Activated T-helper 2 cell treated with anti-CD3 and anti-CD28 coated beads, Interferon-gamma antibody, Interleukin-2, Interleukin-4, amounts not matched to agents 10 μg/mL and 5 μg/mL and 100 μg/mL, durations not matched to agents 14 hours and 24 hours and 36 hours (primary cell): ENCODE results near the gene NLK. TPM values are rescaled to one million over a fixed set of nuclear protein-coding genes. Genes with fewer than 3 reads are reported as not detected.
"Not testable (repeated sequence)": the region's sequence is repeated elsewhere in the genome, so short reads cannot be mapped to it uniquely, and the experiment has no call there.

Experiments
- DNase-seq: peaks from one replicate; pipeline ENCODE4 v3.0.0; 2021; ENCODE audit warnings: low spot score
- H3K27ac Mint-ChIP-seq: one replicate; pipeline ENCODE4 v1.8.0; 2021; ENCODE audit warnings: mixed read lengths
- H3K27me3 Mint-ChIP-seq: one replicate; pipeline ENCODE4 v1.8.0; 2021; ENCODE audit warnings: low read depth, mixed read lengths
- H3K36me3 Mint-ChIP-seq: one replicate; pipeline ENCODE4 v1.8.0; 2021; ENCODE audit warnings: low read depth, mixed read lengths
- H3K4me1 Mint-ChIP-seq: one replicate; pipeline ENCODE4 v1.8.0; 2021; ENCODE audit warnings: low read depth, mixed read lengths
- H3K4me3 Mint-ChIP-seq: one replicate; pipeline ENCODE4 v1.8.0; 2021; ENCODE audit warnings: low read depth, mild to moderate bottlenecking, moderate library complexity, mixed read lengths
- H3K9me3 Mint-ChIP-seq: one replicate; pipeline ENCODE4 v1.8.0; 2021; ENCODE audit warnings: mixed read lengths
- intact Hi-C: fragments of 100-400 bp; cut with micrococcal nuclease; formaldehyde crosslinking; loops from one replicate; pipeline ENCODE4 v1.15.1; 2023
- total RNA-seq: library from RNA; stranded (reverse); gene quantifications from 2 replicates; pipeline ENCODE4 v1.2.3, GENCODE V29; 2022

The NLK gene
- total RNA-seq, 1 donor from 2014 or later: 11.3 TPM

GRCh38 chr17:28081467-28081866 is 39.0 kb downstream of the NLK start:
- DNase-seq: no peak
- Mint-ChIP-seq H3K4me3 (no peak overlapping the region), H3K4me1 (peaks cover 14% of the 10 kb centered on the region), H3K27me3 (no peaks in the 10 kb centered on the region), H3K27ac (no peak overlapping the region), H3K9me3 (no peaks in the 10 kb centered on the region), H3K36me3 (peaks cover 3% of the 10 kb centered on the region)
- intact Hi-C loops: no loop called here

GRCh38 chr17:28085766-28086165 is 43.3 kb downstream of the NLK start:
- DNase-seq: no peak
- peaks cover 6% of the 10 kb centered on the region for H3K4me1 Mint-ChIP-seq
- H3K4me3 Mint-ChIP-seq: no peak overlapping the region
- intact Hi-C loops: no loop called here
- H3K27me3 Mint-ChIP-seq: no peaks in the 10 kb centered on the region
- no peaks in the 10 kb centered on the region for H3K9me3 Mint-ChIP-seq
- no peak overlapping the region for H3K27ac Mint-ChIP-seq
- H3K36me3 Mint-ChIP-seq: no peaks in the 10 kb centered on the region

- H3K4me1 Mint-ChIP-seq: peaks cover 6% of the 10 kb centered on the region
- no peaks in the 10 kb centered on the region for H3K27me3 Mint-ChIP-seq
- intact Hi-C loops: no loop called here
- H3K9me3 Mint-ChIP-seq: no peaks in the 10 kb centered on the region
- no peaks in the 10 kb centered on the region for H3K36me3 Mint-ChIP-seq
- no peak overlapping the region for H3K27ac Mint-ChIP-seq
- no peak overlapping the region for H3K4me3 Mint-ChIP-seq
- no peak for DNase-seq
Observed at GRCh38 chr17:28086519-28086918, 44.0 kb downstream of the NLK start.

- H3K4me3 Mint-ChIP-seq: no peak overlapping the region
- intact Hi-C loops: no loop called here
- H3K9me3 Mint-ChIP-seq: no peaks in the 10 kb centered on the region
- no peaks in the 10 kb centered on the region for H3K27me3 Mint-ChIP-seq
- no peak overlapping the region for H3K27ac Mint-ChIP-seq
- no peak for DNase-seq
- H3K36me3 Mint-ChIP-seq: no peaks in the 10 kb centered on the region
- peaks cover 6% of the 10 kb centered on the region for H3K4me1 Mint-ChIP-seq
Observed at GRCh38 chr17:28087743-28088142, 45.3 kb downstream of the NLK start.

- Mint-ChIP-seq H3K27ac (no peak overlapping the region), H3K36me3 (no peaks in the 10 kb centered on the region), H3K4me3 (no peak overlapping the region), H3K27me3 (no peaks in the 10 kb centered on the region), H3K4me1 (peaks cover 6% of the 10 kb centered on the region), H3K9me3 (no peaks in the 10 kb centered on the region)
- no peak for DNase-seq
- intact Hi-C loops: no loop called here
Observed at GRCh38 chr17:28090551-28090950, 48.1 kb downstream of the NLK start.

GRCh38 chr17:28092088-28092487 is 49.6 kb downstream of the NLK start:
- H3K4me3 Mint-ChIP-seq: no peak overlapping the region
- H3K27ac Mint-ChIP-seq: no peak overlapping the region
- no peaks in the 10 kb centered on the region for H3K9me3 Mint-ChIP-seq
- no peak for DNase-seq
- intact Hi-C loops: no loop called here
- no peaks in the 10 kb centered on the region for H3K36me3 Mint-ChIP-seq
- peaks cover 2% of the 10 kb centered on the region for H3K27me3 Mint-ChIP-seq
- H3K4me1 Mint-ChIP-seq: peaks cover 6% of the 10 kb centered on the region

GRCh38 chr17:28093999-28094716 is 51.7 kb downstream of the NLK start:
- Mint-ChIP-seq H3K27ac (no peak overlapping the region), H3K27me3 (peaks cover 2% of the 10 kb centered on the region), H3K36me3 (no peaks in the 10 kb centered on the region), H3K4me3 (no peak overlapping the region), H3K4me1 (peaks cover 6% of the 10 kb centered on the region), H3K9me3 (no peaks in the 10 kb centered on the region)
- DNase-seq: no peak
- intact Hi-C loops: no loop called here

DNA sequence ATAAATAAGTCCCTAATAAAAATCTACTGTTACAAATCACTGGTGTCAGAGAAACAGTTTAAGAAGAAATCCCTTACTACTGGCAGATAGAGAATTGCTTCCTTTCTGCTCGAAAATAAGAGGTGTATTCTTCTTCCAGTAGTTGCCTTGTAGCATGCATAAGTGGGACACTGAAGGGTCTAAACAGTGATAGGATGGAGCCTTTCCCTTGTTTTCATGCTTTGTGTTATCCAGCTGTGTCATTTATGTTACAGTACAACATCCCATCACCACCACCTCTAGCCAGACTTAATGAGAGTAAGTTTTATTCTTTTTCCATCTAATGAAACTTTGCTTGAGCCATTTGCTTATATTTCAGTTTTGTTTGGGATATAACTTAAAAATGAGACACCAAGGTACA is 54.3 kb downstream of the NLK start:
- no peak for DNase-seq

DNA sequence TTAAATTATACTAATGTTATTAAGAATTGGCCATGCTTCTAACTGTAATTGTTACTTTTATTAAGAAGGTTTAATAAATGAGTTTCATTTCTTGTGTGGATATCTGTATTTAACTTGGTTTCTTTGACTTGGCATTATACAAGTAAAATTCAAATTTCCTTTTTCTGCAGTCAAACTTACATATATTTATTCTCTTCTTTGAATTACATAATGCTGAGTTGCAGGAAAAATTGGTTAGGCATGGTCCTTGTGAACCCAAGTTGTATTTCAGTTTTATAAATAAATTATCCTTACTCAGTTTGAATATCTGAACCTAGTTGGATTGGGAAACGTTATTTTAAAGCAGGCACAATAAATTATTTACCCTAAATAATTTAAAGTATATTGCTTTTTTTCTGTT is 54.8 kb downstream of the NLK start:
- no peaks in the 10 kb centered on the region for H3K4me1 Mint-ChIP-seq
- no peaks in the 10 kb centered on the region for H3K36me3 Mint-ChIP-seq
- no peak overlapping the region for H3K27ac Mint-ChIP-seq
- H3K9me3 Mint-ChIP-seq: no peaks in the 10 kb centered on the region
- no peak for DNase-seq
- intact Hi-C loops: no loop called here
- H3K27me3 Mint-ChIP-seq: peaks cover 2% of the 10 kb centered on the region
- no peak overlapping the region for H3K4me3 Mint-ChIP-seq

More for the DNA sequence above, 54.3 kb downstream of the NLK start:
- Mint-ChIP-seq H3K4me3 (no peak overlapping the region), H3K27me3 (peaks cover 2% of the 10 kb centered on the region), H3K9me3 (no peaks in the 10 kb centered on the region), H3K36me3 (no peaks in the 10 kb centered on the region), H3K27ac (no peak overlapping the region), H3K4me1 (no peaks in the 10 kb centered on the region)
- intact Hi-C loops: no loop called here

DNA sequence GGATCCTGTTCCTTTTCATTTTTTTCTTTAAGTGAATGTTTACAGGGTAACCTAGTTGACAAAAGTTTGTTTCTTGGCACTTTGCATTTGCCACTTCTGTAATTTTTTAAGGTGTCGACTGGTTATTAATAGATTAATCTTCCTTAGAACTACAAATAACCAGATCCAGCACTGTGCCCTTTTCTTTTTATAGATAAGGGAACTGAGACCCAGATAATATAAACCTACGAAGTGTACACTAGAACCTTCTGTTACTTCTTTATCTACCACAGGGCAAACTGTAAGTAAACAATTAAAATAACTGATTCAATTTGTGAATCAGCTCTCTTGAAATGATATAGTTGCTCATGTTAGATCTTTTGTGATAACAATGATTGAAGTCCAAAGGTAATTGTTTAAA is 55.4 kb downstream of the NLK start:
- Mint-ChIP-seq H3K4me1 (no peaks in the 10 kb centered on the region), H3K27ac (no peak overlapping the region), H3K4me3 (no peak overlapping the region), H3K9me3 (no peaks in the 10 kb centered on the region), H3K27me3 (peaks cover 2% of the 10 kb centered on the region), H3K36me3 (no peaks in the 10 kb centered on the region)
- intact Hi-C loops: no loop called here
- no peak for DNase-seq

DNA sequence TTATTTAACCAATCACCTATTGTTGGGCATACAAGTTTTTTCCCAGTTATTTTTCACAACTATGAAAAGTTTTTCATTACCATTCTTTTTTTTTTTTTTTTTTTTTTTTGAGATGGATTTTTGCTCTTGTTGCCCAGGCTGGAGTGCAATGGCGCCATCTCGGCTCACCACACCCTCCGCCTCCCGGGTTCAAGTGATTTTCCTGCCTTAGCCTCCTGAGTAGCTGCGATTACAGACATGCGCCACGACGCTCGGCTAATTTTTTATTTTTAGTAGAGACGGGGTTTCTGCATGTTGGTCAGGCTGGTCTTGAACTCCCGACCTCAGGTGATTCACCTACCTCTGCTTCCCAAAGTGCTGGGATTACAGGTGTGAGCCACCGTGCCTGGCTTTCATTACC is 56.1 kb downstream of the NLK start:
- H3K27ac Mint-ChIP-seq, intact Hi-C loops, H3K27me3 Mint-ChIP-seq, H3K4me3 Mint-ChIP-seq, H3K9me3 Mint-ChIP-seq, DNase-seq, H3K36me3 Mint-ChIP-seq, H3K4me1 Mint-ChIP-seq: not testable (repeated sequence)

DNA sequence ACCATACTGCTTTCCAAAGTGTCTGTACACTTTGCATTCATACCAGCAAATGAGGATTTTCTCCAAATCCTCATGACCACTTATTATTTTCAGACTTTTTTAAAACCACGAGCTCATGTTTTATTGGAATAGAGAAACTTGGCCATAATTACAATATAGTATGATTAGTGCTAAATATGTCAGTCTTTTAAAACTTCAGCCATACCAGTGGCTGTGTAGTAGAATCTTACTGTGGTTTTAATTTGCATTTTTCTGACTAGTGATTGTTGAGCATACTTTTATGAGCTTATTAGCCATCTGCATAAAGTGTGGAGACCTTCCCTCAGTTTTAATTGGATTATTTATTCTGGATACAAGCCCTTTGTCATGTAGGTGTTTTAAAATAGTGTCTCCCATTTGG is 57.8 kb downstream of the NLK start:
- Mint-ChIP-seq H3K27ac (no peak overlapping the region), H3K4me1 (no peaks in the 10 kb centered on the region), H3K36me3 (no peaks in the 10 kb centered on the region), H3K9me3 (no peaks in the 10 kb centered on the region), H3K4me3 (no peak overlapping the region), H3K27me3 (peaks cover 2% of the 10 kb centered on the region)
- DNase-seq: no peak
- intact Hi-C loops: no loop called here

DNA sequence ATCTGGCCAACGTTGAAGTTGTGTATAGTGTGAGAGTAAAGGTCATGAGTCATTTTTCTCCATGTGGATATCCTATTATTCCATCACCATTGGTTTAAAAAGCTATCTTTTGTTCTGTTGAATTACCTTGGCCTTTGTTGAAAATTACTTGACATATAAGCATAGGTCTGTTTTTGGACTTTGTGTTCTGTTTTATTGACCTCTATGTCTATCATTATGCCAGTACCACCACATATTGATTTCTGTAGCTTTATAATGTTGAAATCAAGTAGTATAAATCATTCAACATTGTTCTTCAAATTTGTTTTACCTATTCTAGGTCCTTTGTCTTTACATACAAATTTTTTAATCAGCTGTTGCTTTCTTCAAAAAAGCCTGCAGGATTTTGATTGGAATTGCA is 58.5 kb downstream of the NLK start:
- Mint-ChIP-seq H3K36me3 (no peaks in the 10 kb centered on the region), H3K27me3 (peaks cover 2% of the 10 kb centered on the region), H3K4me3 (no peak overlapping the region), H3K9me3 (no peaks in the 10 kb centered on the region), H3K4me1 (no peaks in the 10 kb centered on the region), H3K27ac (no peak overlapping the region)
- DNase-seq: no peak
- intact Hi-C loops: no loop called here

- Mint-ChIP-seq H3K27me3 (no peaks in the 10 kb centered on the region), H3K27ac (no peak overlapping the region), H3K4me3 (no peak overlapping the region), H3K9me3 (no peaks in the 10 kb centered on the region), H3K4me1 (no peaks in the 10 kb centered on the region), H3K36me3 (no peaks in the 10 kb centered on the region)
- intact Hi-C loops: no loop called here
- DNase-seq: no peak
Observed at GRCh38 chr17:28101919-28102318, 59.4 kb downstream of the NLK start.
